ENCODE results near the gene NCAM1.

Gene NCAM1

DNA sequence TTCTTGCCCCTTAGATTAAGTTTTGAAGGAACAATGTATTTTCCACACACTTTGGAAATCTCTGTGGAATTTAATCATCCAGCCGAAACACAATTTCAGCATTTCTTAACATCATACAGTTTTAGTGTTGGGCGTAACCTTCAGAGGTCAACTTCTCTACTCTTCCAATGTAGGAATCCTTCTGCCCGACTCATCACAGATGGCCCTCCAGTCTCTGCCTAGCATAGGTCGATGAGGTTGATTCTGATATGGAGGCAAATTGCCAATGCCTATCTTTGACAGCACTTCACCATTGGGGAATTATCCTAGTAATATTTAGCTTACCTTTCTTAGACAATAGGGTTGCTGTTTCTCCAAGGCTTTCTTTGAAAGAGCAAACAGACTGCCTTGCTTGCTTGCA is 177.5 kb downstream of the NCAM1 start:
- no peak for DNase-seq

- no peak for DNase-seq
Observed at GRCh38 chr11:113141010-113141409, 179.8 kb downstream of the NCAM1 start.

GRCh38 chr11:113142508-113142907 is 181.3 kb downstream of the NCAM1 start:
- DNase-seq: no peak

DNA sequence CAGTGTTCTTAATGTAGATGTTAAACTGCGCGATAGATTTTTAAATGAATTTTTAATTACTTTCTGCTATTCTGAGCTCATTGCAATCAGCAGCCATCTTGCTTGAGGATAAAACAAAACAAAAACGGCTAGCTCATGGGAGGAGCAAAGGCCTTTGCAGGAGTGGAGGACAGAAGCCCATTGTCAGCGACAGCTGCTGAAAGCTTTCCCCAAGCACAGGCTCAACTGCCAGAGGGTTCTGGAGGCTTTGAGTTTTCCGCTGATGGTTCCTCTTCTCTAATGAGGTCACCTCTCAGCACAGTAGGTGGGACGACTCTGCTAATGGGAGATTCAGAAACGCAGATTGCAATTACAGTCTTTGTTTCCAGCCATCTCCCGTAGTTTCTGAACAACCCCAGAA is 186.0 kb downstream of the NCAM1 start:
- no peak for DNase-seq

- DNase-seq: no peak
Observed at GRCh38 chr11:113148076-113148475, 186.9 kb downstream of the NCAM1 start.

DNA sequence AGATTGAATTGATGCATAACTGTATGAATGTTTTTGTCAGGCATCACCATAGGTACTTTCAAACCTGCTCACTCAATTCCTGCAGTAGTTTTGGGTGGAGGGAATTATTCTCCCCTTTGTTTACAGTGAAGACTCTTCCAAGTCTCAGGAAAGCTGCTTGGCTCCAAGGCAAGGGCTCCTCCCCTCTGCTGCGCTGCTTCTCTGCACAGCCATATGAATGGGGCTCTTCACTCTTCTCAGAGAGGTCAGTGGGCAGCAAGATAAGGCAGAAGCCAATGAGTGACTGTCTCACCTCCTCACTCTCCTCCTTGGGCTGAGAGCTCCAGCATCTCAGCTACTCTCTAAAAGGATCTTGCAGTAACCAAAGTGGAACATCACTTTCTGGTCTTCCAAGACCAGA is 187.4 kb downstream of the NCAM1 start:
- no peak for DNase-seq

DNA sequence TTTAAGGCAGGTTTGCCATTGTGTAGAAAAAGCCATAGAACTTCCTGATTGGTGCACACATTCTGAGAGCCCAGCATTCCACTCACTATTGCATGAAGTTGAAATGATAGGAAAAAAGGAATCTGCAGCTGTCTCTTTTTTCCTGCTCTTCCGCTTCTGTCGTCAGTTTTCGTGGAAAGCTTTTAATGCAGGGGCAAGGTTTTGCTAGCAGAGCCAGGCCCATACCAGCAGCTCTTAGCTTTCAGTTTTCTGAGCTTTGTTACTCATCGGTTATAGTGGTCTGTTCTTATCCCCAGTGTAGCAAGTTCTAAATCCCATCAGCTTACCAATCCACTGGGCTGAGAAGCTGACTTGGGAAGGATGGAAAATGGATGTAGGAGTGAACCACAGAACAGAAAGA is 190.3 kb downstream of the NCAM1 start:
- DNase-seq: no peak

DNA sequence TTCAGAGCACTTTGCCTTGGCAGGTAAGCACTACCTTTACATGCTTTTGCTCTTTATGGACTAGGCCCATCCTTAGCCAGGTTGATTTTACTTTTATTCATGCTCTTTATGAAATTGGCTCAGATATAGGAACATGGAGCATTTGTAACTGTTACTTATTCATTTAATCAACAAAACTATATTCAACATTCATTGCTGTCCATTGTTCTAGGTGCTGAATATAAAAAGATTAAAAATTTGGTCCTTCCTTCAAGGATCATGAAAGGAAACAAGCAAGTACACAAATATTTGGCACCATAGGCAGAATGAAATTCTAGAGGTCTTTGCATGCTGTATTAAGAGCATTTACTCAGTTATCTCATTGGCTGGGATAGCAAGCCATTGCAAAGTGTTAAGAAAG is 191.3 kb downstream of the NCAM1 start:
- DNase-seq: no peak

DNA sequence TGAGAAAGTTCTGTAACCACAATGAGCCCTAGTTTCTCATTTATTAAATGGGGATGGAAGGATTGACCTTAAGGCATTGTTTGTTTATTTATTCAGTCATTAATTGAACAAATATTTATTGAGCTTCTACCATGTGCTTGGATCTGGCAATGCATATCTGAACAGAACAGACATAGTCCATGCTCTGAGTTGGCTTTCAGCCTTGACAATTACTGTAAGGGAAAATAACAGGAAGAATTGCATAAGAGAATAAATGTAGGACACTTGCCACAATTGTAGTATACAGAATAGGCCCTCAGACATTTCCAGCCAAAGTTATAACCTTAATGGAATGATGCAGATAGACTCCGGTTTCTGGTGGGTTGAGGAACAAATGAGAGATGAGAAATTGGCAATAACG is 192.6 kb downstream of the NCAM1 start:
- DNase-seq: no peak

DNA sequence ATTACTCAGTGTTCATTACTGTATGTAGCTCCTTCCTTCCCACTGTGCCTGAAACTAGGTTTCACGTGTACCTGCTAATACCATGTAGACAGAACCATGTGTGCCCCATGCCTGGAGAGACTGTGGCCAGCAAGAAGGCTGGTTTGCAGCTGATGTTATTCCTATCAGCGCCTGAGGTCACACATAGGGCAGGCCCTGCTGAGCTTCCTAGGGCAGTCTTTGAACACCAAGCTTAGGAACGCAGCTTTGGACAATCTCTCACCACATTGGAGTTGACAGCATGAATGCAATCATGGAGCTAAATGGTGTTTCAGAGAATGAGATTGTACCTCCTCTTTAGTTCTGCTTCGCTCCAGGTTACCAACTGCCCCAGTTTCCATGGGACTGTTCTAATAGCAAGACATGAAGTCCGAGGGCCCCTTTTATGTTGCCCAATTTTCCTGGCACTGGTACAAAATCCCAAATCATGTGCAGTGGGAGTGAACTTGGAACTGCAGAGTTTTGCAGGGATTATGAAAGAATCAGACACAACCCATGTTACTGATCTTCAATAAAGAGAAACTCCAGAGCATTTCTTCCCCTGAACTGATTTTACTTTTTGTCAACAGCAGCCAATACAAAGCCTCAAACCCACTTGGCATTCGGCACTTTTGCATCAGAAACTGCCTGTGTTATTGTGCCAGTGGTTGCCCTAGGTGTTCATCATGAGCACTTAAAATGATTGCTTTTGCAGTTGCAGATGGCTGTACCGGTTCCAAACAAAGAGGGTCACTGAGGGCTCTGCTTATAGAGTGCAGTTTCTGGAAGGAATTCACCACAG is 199.0 kb downstream of the NCAM1 start:
- DNase-seq: no peak

GRCh38 chr11:113160808-113161124 is 199.5 kb downstream of the NCAM1 start:
- DNase-seq: no peak

GRCh38 chr11:113161711-113162591 is 200.7 kb downstream of the NCAM1 start:
- no peak for DNase-seq

- no peak for DNase-seq
Observed at GRCh38 chr11:113162592-113162962, 201.4 kb downstream of the NCAM1 start.

DNA sequence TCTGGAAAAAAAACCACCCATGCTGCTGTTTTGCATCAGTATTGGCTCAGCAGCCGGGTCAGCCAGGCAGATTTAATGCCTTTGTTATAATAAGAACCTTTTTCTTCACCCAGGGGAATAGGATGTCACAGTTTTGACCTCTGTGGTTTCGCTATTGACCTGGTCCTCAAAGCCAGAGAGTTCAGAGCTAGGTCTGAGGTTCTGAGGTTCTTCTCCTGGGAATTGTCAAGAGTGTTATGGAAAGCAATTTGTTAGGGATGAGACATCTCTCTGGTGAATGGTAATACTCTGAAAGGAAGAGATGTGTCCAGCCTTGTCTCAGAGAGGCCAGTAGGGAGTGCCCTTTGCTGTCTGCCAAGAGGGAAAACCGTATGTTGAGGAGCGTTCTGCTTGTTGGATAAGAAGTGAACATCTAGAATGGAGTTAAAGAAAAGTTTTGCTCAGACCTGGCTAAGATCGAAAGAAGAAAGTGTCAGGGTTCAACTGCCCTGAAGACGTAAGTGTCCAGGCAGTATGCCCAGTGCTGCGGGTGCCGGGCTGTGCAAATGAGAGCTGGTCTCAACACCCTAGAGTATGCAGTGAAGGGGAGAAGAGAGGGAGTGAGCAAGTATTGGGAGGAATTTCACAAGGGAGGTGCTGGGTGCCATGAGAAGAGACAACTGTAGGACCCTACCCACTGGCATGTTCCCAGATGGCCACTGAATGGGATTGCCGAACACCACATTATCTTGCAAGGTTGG is 202.2 kb downstream of the NCAM1 start:
- no peak for DNase-seq

- no peak for DNase-seq
Observed at GRCh38 chr11:113166280-113166679, 205.1 kb downstream of the NCAM1 start.

GRCh38 chr11:113167599-113167998 is 206.4 kb downstream of the NCAM1 start:
- DNase-seq: no peak

DNA sequence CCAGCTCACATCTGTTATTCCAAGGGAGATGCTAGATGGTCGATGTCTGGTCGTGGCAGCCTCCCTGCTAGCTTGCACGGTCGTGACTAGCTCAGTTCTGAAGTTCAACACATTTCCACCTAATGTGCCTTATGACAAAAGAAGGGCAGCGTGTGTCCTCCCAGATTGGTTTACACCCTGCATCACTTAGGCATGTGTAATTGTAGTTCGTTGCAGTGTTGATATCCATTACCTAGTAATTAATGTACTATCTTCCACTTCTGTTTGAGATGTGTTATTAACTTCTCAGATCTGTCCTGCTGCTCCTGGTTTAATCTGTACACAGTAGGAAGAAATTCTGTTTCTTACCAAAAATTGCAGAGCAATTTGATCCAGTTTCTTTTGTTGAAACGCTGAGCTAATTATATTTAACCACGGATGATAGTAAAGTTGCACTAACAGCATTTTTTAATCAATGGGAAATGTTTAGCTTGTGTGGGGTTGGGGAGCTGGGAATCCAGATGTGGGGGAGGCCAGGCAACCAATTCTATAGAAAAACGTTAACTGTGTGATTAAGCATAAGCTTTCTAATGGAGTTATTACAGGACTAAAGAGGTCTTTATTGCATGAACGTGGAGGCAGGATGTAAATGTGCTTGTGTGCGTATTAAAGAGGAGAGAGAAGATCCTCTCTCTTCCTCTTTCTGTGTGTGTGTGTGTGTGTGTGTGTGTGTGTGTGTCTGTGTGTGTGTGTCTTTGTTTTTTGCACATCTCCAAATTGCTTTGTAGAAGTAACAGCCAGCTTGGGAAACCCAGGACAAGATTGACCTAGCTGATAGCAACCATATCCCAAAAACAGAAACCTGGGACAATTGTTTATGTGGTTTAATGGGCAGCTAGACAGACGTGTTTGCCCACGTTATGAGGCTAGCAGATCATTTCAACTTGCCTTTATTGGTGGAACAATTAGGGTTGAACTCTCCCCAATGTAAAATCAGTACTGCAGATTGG is 207.4 kb downstream of the NCAM1 start:
- DNase-seq: no peak

DNA sequence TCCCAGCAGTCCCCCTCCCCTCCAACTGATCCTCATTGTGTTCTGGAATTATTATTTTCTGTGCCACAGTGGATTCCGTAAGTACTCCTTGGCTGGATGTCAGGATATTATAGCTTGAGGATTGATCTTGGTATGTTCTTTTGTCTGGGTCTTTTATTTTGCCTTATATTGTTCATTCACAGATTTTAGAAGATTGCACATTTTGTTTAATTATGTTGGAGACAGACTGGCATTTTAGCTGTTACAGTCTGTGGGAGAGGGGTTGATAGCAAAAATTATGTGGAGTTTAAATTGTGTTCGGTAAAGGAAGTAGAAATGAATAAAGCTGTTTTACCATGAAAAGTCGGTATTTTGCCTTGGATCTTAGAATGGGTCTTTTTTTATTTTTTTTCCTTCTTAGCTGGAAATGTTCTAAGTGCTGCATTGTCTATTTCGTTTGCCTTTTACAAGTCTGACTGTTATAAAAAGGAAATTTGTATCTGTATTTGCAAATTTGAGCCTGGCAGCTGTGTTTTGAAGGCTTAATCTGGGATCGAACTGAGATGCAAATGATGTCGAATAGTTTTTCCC is 211.2 kb downstream of the NCAM1 start:
- DNase-seq: no peak

- DNase-seq: no peak
Observed at GRCh38 chr11:113173126-113173525, 211.9 kb downstream of the NCAM1 start.

DNA sequence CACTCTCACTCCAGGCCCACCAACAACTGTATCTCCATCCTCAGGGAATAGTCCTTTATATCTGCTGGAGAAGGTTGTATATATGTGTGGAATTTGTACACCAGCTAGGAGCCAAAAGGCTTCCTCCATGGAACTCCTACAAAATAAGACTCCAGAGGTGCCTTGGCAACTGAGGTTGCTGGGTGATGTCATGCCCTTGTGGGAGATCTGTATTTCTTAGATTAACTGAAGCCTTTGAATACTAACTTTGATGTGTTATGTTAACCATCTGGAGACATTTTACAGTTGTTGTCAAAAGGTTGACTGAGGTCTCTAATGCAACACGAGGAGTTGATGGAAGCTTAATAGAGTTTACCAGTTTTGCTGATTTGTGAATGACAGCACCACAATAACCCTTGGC is 213.7 kb downstream of the NCAM1 start:
- DNase-seq: no peak

DNA sequence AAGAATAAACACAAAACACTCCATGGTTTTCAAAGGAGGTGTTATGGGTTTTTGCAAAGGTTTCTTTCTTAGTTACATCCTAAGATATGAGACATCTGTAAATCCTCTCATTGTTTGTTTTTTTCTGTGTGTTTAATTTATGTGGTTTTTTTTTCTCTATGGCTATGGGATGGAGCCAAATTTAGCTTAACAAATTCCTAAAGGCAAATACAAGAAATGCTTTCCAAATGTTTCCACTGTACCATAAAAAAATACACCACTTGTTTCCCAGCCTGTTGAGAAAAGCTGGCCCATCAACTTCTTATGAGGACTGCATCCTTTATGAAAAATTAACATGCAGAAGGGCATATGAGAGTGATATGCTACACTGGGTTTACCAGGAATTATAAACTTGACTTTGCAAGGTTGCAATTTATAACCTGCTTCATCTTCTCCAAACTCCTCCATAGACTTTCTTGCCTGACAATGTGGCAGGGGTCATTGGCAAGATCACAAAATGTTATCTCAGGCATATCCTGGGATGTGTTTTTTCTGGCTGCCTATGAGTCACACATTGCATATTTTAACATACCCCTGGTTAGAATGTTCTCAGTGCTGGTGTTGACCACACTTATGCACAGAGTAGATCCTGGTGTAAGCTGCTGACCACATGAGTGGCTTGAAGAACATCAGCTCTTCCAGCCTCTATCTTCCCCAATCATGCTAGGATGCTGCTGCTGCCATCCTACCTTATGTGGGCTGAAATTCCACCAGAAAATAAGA is 215.6 kb downstream of the NCAM1 start:
- DNase-seq: no peak

Measured in activated CD4-positive, alpha-beta T cell treated with anti-CD3 and anti-CD28 coated beads for 1 hour (primary cell).